DND-41 (cell line): ENCODE data around the gene GSN.

ENCODE experiments used
- EZH2 ChIP-seq: IDR thresholded peaks from 3 replicates; pipeline ENCODE4 v1.6.1; 2012; ENCODE audit warnings: borderline replicate concordance, low read depth, mild to moderate bottlenecking, moderate library complexity, low read length, inconsistent platforms; ENCODE audit not compliant: severe bottlenecking
- TF ChIP-seq, protein P1 (sequence below): IDR thresholded peaks from 2 replicates; pipeline ENCODE4 v1.5.1; 2012; ENCODE audit warnings: borderline replicate concordance, low read length, moderate library complexity, mild to moderate bottlenecking; ENCODE audit not compliant: poor library complexity, severe bottlenecking; ENCODE audit errors: extremely low read depth

DNA sequence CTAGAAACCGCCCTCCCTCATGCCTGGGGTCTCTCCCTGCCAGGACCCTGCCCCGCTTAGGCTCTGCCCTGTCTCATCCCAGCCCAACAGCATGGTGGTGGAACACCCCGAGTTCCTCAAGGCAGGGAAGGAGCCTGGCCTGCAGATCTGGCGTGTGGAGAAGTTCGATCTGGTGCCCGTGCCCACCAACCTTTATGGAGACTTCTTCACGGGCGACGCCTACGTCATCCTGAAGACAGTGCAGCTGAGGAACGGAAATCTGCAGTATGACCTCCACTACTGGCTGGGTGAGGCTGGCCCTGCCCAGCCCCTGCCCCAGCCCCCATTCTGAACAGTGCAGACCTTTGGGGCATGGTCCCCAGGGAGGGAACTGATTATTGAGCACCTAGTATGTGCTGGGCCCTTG is 33.9 kb downstream of the GSN start:
- TF ChIP-seq, protein P1, sequence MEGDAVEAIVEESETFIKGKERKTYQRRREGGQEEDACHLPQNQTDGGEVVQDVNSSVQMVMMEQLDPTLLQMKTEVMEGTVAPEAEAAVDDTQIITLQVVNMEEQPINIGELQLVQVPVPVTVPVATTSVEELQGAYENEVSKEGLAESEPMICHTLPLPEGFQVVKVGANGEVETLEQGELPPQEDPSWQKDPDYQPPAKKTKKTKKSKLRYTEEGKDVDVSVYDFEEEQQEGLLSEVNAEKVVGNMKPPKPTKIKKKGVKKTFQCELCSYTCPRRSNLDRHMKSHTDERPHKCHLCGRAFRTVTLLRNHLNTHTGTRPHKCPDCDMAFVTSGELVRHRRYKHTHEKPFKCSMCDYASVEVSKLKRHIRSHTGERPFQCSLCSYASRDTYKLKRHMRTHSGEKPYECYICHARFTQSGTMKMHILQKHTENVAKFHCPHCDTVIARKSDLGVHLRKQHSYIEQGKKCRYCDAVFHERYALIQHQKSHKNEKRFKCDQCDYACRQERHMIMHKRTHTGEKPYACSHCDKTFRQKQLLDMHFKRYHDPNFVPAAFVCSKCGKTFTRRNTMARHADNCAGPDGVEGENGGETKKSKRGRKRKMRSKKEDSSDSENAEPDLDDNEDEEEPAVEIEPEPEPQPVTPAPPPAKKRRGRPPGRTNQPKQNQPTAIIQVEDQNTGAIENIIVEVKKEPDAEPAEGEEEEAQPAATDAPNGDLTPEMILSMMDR: no peak
- TF ChIP-seq EZH2: no peak
